Activated CD4-positive, CD25-positive, alpha-beta regulatory T cell treated with anti-CD3 and anti-CD28 coated beads, Interleukin-2, amount 50 U/mL, for 24 hours (primary cell): ENCODE results near the gene GNB1.
A peak's percentile ranks its signal among the peaks of the same experiment; 100 is the strongest.

ENCODE experiments used
- ATAC-seq, 2 donors: fragments of 150-1000 bp; cut with Tn5 transposase; one replicate each; pipeline ENCODE4 v1.10.0; 2021; ENCODE audit warnings: mild to moderate bottlenecking in 1 of 2, moderate library complexity in 1 of 2

GNB1 gene

DNA sequence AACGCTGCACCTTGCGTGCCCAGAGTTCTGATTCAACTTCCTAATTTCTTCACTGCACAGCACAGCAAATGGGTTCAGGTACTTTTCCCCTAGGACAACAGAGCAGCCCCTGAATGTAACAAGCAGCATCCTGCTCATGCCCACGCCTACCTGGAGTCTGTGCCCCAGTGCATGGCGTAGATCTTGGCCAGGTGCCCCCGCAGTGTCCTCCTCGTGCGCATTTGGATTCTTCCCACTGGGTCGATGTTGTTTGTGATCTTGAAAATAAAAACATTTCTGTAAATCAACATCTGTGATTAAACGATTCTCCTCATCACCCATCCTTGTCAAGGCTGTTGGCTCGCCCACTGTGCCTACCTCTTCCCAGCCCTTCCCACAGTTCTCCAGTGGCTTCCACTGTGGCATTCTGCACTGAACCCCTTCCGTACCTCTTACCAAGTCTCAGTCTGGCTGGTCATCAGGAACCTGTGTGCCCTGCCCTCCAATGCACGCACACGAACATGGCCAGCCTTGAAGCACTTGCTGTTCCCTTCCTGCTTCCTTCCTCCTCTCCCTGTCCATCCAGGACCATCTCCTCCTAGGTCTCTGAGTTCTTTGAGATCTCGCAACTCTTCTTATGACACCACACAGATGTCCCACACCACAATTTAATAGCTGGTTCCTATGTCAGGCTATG lies 75.1 kb downstream of the GNB1 start:
- no peak for ATAC-seq

- ATAC-seq: no peak
These were observed 81.4 kb downstream of the GNB1 start for GRCh38 chr1:1809489-1809888.

- no peak for ATAC-seq
These were observed 82.7 kb downstream of the GNB1 start for GRCh38 chr1:1808206-1808605.

- ATAC-seq: no peak
These were observed 84.0 kb downstream of the GNB1 start for GRCh38 chr1:1806890-1807289.

GRCh38 chr1:1804301-1804700 lies 86.6 kb downstream of the GNB1 start:
- no peak for ATAC-seq

DNA sequence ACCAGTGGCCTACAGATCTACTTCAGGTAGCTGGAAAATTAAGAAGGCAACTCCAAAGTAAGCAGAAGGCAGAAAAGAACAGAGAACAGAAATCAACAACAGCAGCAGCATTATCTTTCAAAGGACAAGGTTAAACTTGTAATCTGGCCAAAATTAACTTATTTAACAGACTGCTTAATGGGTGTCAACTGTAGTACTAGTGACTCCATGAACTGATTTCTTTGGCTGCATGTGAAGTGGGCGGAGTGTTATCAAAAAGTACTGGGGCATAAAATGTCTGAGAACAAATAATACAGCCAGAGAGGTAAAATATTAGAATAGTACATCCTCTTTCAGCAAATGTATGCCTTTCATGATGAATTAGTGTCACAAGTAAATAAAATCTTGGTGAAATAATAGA lies 88.0 kb downstream of the GNB1 start:
- ATAC-seq: no peak

DNA sequence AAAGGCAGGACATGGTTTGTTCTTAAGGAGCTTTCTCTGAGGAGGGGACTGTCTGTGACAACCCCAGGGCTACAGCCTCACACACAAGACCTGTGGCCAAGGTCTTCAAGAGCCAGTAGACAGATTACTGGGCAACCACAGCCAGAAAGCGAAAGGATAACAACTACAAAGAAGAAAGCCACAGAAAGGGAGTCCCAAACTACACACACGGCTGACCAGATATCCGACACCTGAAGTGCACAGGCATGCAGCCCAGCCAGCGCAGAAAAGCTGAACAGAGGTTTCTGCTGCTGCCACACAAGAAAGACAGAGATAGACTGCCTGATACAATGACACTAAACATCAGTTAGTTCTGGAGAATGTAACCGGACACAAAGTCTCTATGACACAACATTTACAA lies 91.2 kb downstream of the GNB1 start:
- ATAC-seq: peak in 1 of 2 donors; percentile 17

DNA sequence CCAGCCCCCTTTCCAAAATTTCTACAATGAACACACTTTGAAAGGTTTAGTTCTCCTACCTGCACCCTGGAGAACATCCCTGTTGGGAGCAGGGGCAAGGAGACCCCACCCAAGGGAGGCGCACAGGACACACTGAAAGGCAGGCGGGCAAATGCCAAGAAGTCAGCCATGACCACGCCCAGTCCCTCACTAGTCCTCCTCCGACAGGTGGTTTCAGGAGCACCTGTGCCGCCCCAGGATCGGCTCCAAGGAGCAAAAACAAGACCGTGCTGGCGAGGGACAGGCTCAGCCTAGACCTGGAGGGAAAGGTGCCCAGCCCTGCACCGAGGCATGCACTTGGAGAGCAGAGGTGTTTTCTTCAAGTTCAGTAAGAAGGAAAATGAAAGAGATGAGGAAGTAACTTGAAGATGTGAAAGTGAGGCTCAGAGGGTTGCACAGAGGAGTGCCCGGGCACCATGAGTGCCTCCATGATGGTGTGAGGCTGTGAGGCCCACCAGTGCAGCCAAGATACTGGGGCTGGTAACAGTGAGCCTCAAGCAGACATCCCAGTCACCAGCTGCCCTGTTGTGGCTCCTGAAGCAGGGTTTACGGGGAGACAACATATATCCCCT lies 93.1 kb downstream of the GNB1 start:
- peak in 1 of 2 donors; percentile 45 for ATAC-seq

DNA sequence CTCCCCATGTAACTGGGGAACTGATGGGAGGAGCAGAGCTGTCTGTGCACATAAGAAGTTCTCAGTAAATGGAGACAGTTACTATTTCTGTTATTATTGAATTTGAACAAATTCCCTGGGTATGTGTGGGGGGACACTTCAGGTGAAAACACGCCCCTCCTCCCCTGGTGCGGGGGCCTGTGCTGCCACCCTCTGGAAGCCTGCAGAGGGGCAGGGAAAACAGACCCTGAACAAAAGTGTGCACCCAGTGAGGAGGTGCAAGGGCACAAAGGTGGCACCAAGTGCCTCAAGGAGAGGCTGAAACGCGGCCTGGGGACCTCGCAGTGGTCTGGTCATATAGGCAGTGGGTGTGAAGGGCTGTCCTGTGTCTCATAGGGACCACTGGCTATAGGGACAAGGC lies 94.4 kb downstream of the GNB1 start:
- ATAC-seq: peak in 1 of 2 donors; percentile 36

DNA sequence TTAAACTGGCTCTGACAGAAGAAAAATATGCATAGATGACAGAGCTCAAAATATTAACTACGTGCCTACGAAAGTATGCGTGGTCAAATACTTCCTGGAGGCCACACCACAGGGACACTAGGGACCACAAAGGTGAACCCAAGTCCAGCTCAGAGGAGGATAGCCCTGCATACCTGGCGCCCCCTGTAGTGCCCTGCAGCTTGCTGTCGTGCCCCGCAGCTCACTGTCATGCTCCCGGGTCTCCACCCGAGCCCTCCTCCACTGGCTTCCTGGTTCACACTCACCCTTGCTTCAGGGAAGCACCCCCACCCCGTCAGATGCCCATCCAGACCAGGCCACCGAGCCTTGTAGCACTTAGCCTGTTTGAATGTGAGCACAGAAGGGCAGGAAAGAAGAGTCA lies 95.9 kb downstream of the GNB1 start:
- no peak for ATAC-seq

DNA sequence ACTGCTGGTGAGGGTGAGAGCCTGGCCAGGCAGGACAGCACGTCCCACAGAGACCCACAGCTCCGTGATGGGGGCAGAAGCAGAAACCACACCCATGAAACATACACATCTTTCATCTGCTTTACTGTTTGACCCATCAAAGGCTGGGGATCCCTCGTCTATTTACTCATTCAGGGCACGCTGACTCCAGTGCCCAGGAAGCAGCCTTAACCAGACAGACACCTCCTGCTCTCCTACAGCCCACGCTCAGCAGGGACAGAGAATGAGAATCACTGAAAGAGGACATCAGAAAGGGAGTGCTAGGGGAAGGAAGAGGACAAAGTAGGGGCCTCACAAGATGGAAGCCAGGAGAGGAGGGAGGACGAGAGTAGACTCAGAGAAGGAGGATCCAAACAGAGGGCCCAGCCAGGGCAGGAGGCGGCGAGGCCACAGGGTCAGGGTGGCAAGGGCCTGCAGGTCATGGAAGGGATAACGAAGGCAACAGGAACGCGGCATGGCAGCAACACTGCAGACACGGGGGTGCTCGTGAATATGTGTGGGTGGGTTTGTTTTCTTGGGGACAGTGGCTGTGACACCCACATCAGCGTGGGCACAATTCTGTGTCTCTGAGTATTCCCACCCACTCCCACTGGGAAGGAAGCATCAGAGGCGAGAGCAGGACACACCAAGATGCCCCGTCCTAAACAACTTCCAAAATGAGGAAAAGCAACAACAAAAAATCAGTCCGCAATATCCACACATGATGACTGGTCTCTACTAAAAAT lies 97.2 kb downstream of the GNB1 start:
- no peak for ATAC-seq

DNA sequence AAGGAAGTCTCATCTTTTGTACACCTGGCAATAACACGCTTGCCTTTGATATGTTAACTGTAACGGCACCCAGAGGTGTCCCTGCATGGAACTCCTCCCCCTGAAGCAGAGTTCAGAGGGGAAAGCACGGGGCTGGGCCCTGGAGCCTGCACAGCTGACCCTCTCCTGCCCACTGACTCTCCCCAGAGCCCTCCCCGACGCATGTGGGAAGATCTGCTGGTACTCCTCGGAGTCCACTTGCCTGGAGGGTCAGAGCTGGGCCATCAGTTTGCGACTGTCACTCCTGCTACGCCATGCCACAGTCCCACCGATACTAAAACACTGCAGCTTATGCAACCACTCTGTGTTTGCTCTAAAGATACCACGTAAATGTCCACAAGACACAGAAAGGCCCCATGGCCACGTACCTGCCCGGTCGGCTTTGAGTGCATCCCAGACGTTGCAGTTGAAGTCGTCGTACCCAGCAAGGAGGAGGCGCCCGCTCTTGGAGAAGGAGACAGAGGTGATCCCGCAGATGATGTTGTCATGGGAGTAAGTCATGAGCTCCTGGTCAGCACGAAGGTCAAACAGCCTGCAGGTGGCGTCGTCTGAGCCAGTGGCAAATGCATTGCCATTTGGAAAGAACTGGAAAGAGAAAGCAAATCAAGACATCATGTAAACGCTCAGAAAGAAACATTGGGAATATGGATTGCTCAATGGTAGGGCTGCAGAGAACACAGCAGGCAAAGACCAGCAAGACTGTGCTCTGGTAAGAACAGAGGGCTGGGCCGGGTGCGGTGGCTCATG lies 102.0 kb downstream of the GNB1 start:
- no peak for ATAC-seq

GRCh38 chr1:1788136-1788535 lies 102.8 kb downstream of the GNB1 start:
- no peak for ATAC-seq

- no peak for ATAC-seq
These were observed 103.9 kb downstream of the GNB1 start for GRCh38 chr1:1786836-1787605.

GRCh38 chr1:1785666-1786065 lies 105.2 kb downstream of the GNB1 start:
- no peak for ATAC-seq

DNA sequence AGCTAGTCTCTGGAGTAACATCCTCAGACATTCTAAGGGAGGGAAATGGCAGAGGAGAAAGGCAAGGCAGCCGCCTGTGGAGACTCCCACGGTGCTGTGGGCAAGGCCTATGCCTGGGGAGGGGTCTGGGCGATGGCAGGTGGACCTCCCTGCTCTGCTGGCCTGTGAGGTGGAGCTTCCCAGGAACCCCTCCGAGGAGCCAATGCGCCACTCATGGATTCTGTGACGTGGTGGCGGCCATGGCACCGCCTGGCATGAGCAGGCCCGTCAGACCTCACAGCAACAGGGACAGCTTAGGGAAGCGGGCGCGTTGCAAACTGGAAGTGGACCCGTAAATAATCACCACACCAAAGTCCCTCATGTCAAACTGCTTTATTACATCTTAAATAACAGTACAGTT lies 106.0 kb downstream of the GNB1 start:
- ATAC-seq: no peak

DNA sequence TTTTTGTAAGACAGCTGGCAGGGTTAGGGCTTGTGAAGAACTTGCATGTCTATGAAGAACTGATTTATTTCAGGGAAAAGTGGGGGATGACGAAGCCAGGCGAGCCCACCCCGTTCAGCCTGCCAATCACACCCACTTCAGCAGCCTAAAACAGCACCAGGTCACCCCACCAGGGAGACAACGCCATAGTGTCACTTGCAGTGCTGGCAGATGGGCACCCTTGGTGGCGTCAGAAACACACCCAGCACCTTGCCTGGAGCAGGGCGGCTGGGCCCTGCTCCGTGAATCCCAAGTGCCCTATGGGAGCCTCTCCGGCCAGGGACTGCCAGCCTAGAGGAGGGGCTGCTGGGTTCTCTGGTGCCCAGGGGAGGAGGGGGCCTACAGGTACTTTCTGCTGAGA lies 107.6 kb downstream of the GNB1 start:
- ATAC-seq: no peak

GRCh38 chr1:1782399-1783221 lies 108.3 kb downstream of the GNB1 start:
- no peak for ATAC-seq

DNA sequence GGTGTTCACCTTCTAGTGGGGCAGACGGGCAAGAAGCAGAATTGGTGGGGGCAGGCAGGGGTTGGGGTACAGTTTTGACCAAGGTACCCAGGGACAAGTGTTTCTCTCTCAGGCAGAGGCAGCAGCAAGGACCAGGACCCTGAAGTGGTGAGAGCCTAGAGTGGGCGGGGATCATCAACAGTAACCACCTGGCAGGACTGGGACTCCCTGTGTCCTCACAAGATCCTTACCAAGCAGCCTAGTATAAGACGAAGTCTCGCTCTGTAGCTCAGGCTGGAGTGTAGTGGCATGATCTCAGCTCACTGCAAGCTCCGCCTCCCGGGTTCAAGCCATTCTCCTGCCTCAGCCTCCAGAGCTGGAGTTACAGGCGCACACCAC lies 109.4 kb downstream of the GNB1 start:
- ATAC-seq: no peak

DNA sequence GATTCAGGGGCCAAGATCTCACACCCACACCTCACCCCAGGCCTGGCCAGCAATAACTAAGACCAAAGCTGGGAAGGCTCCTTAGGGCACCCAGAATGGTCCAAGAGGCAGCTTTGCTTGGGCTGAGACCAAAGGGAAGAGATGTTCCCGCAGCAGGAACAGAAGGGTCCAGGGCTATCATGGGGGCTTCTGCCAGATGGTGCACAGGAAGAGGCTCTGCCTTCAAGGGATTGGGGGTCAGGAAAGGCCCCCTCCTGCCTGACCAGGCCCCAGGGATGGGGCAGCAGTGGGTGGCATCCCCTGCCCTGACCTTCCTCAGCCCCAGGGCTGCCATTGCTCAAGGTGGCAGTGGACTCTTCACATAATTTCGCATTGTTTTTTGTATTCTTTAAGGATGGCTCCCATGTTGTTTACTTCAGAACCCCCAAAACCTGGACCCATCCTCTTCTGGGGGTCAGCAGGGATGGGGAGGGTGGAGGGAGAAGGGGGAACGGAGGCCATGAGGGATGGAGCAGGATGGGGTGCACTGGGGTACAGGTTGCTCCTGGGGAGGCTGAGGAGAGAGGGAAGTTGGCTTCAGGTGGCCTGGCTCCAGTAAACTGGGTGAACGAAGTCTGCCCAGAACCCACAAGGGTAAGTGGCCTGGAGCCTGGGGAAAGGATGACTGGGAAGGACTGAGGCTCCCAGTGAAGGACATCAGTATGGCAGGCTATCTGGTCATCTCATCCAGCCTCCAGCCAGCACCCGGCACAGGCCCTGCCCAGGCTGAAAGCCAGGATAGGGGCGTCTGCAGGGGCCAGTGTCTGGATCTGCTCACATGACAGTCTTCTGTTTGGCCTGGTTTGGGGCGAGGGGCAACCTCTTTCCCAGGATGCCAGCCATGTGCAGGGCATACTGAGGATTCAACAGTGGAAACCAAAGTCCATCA lies 110.0 kb downstream of the GNB1 start:
- no peak for ATAC-seq
